Hepatocyte (in vitro differentiated cells): ENCODE data around the gene FGF1. TPM values are rescaled to one million over a fixed set of nuclear protein-coding genes. Genes with fewer than 3 reads are reported as not detected.

Experiments used
- DNase-seq: peaks from one replicate; pipeline ENCODE4 v3.0.0-alpha.2; 2016; ENCODE audit warnings: low spot score
- H2AFZ ChIP-seq: fragments of 200-600 bp; sonication (generic); 2 replicates; pipeline ENCODE4 v1.6.0; 2016; ENCODE audit warnings: antibody characterized with exemption, mild to moderate bottlenecking
- H3K27ac ChIP-seq: fragments of 200-600 bp; sonication (generic); 2 replicates; pipeline ENCODE4 v1.5.1; 2016; ENCODE audit warnings: mild to moderate bottlenecking
- H3K27me3 ChIP-seq: fragments of 200-600 bp; sonication (generic); 2 replicates; pipeline ENCODE4 v1.6.1; 2016
- H3K36me3 ChIP-seq: fragments of 200-600 bp; sonication (generic); replicated peaks from 2 replicates; pipeline ENCODE4 v1.5.1; 2016; ENCODE audit warnings: low read depth; ENCODE audit not compliant: insufficient read depth
- H3K4me1 ChIP-seq: fragments of 200-600 bp; sonication (generic); 2 replicates; pipeline ENCODE4 v1.5.1; 2016; ENCODE audit warnings: mild to moderate bottlenecking, moderate library complexity; ENCODE audit not compliant: insufficient read depth
- H3K4me2 ChIP-seq: fragments of 200-600 bp; sonication (generic); 2 replicates; pipeline ENCODE4 v1.6.0; 2016
- H3K4me3 ChIP-seq: fragments of 200-600 bp; sonication (generic); 2 replicates; pipeline ENCODE4 v1.5.1; 2016; ENCODE audit warnings: mild to moderate bottlenecking
- H3K79me2 ChIP-seq: fragments of 200-600 bp; sonication (generic); 2 replicates; pipeline ENCODE4 v1.6.0; 2017; ENCODE audit warnings: mild to moderate bottlenecking
- H3K9me2 ChIP-seq: fragments of 200-600 bp; sonication (generic); replicated peaks from 2 replicates; pipeline ENCODE4 v1.6.0; 2017; ENCODE audit warnings: mild to moderate bottlenecking; ENCODE audit not compliant: insufficient read depth
- H3K9me3 ChIP-seq: fragments of 200-600 bp; sonication (generic); 2 replicates; pipeline ENCODE4 v1.5.1; 2016; ENCODE audit warnings: low read depth, mild to moderate bottlenecking
- H4K20me1 ChIP-seq: fragments of 200-600 bp; sonication (generic); 2 replicates; pipeline ENCODE4 v1.6.0; 2016; ENCODE audit warnings: mild to moderate bottlenecking; ENCODE audit not compliant: insufficient read depth, poor library complexity, severe bottlenecking
- CTCF ChIP-seq: fragments of 200-600 bp; sonication (generic); IDR thresholded peaks from 2 replicates; pipeline ENCODE4 v1.5.1; 2016; ENCODE audit warnings: antibody characterized with exemption, mild to moderate bottlenecking; ENCODE audit not compliant: poor library complexity
- EZH2 ChIP-seq: fragments of 200-600 bp; sonication (generic); IDR thresholded peaks from 2 replicates; pipeline ENCODE4 v1.6.1; 2016; ENCODE audit warnings: antibody characterized with exemption, mild to moderate bottlenecking, borderline replicate concordance
- EZH2phosphoT487 ChIP-seq: fragments of 200-600 bp; sonication (generic); IDR thresholded peaks from one replicate; pipeline ENCODE4 v1.6.1; 2018; ENCODE audit warnings: antibody characterized with exemption, mild to moderate bottlenecking, low read depth, moderate library complexity; ENCODE audit not compliant: unreplicated experiment, severe bottlenecking
- WGBS: methylation state at CpG from one replicate; pipeline ENCODE4 v1.1.6; 2016; ENCODE audit warnings: low lambda C conversion rate; ENCODE audit errors: missing lambda C conversion rate; 5-methylcytosine and 5-hydroxymethylcytosine counted together
- polyA plus RNA-seq: library from polyadenylated mRNA; unstranded; fragments of >200 nt; fragmentation: Nextera tagmentation; extraction: Ambion mirVana; gene quantifications from 2 replicates; pipeline ENCODE4 v1.2.1, GENCODE V29; 2016
- total RNA-seq: library from RNA; depleted of rRNA; stranded (reverse); fragments of >200 nt; gene quantifications from 2 replicates; pipeline ENCODE4 v1.2.3, GENCODE V29; 2014

Gene FGF1
- total and polyA plus RNA-seq, 2 experiments from 2014 or later, result 0.23 to 0.27 TPM

GRCh38 chr5:142671266-142671665 lies 14.6 kb downstream of the FGF1 start:
- Histone ChIP-seq H3K4me2 (no peak overlapping the region), H3K9me3 (no peaks in the 10 kb centered on the region), H4K20me1 (no peaks in the 10 kb centered on the region), H2AFZ (no peak overlapping the region), H3K9me2 (no peaks in the 10 kb centered on the region), H3K27ac (no peak overlapping the region), H3K36me3 (no peaks in the 10 kb centered on the region), H3K4me1 (no peaks in the 10 kb centered on the region), H3K27me3 (no peaks in the 10 kb centered on the region), H3K79me2 (no peaks in the 10 kb centered on the region), H3K4me3 (no peak overlapping the region)
- no peak for DNase-seq
- TF ChIP-seq EZH2 (no peak), CTCF (no peak), EZH2phosphoT487 (no peak)
- 53% methylated on average over 3 of the region's 3 CpGs for WGBS

GRCh38 chr5:142670804-142671203 lies 15.1 kb downstream of the FGF1 start:
- H3K79me2 ChIP-seq, result no peaks in the 10 kb centered on the region
- no peaks in the 10 kb centered on the region for H3K36me3 ChIP-seq
- H2AFZ ChIP-seq, result no peak overlapping the region
- no peaks in the 10 kb centered on the region for H3K4me1 ChIP-seq
- H3K4me2 ChIP-seq, result no peak overlapping the region
- H3K9me2 ChIP-seq, result no peaks in the 10 kb centered on the region
- H3K4me3 ChIP-seq, result no peak overlapping the region
- no peaks in the 10 kb centered on the region for H3K27me3 ChIP-seq
- no peak for TF ChIP-seq EZH2
- no peak for TF ChIP-seq CTCF
- no peaks in the 10 kb centered on the region for H3K9me3 ChIP-seq
- no peak overlapping the region for H3K27ac ChIP-seq
- H4K20me1 ChIP-seq, result no peaks in the 10 kb centered on the region
- 68% methylated on average over 2 of the region's 2 CpGs for WGBS
- no peak for DNase-seq

- no peaks in the 10 kb centered on the region for H3K36me3 ChIP-seq
- no peaks in the 10 kb centered on the region for H3K27me3 ChIP-seq
- no peaks in the 10 kb centered on the region for H3K79me2 ChIP-seq
- no peaks in the 10 kb centered on the region for H3K9me3 ChIP-seq
- H3K4me1 ChIP-seq, result no peaks in the 10 kb centered on the region
- H4K20me1 ChIP-seq, result no peaks in the 10 kb centered on the region
- H3K9me2 ChIP-seq, result no peaks in the 10 kb centered on the region
- no peak overlapping the region for H3K27ac ChIP-seq
- no peak for DNase-seq
- no peak overlapping the region for H3K4me3 ChIP-seq
- TF ChIP-seq EZH2phosphoT487 (no peak), CTCF (no peak), EZH2 (no peak)
- H3K4me2 ChIP-seq, result no peak overlapping the region
- WGBS, result 92% methylated on average over 12 of the region's 12 CpGs
- no peak overlapping the region for H2AFZ ChIP-seq
Measured at GRCh38 chr5:142669477-142669876, 16.4 kb downstream of the FGF1 start.

- no peaks in the 10 kb centered on the region for H3K9me2 ChIP-seq
- no peaks in the 10 kb centered on the region for H3K4me1 ChIP-seq
- no peak overlapping the region for H3K27ac ChIP-seq
- no peaks in the 10 kb centered on the region for H4K20me1 ChIP-seq
- no peak overlapping the region for H3K4me2 ChIP-seq
- H3K79me2 ChIP-seq, result no peaks in the 10 kb centered on the region
- no peak for DNase-seq
- H3K27me3 ChIP-seq, result no peaks in the 10 kb centered on the region
- TF ChIP-seq EZH2phosphoT487, result no peak
- TF ChIP-seq EZH2, result no peak
- TF ChIP-seq CTCF, result no peak
- 89% methylated on average over 6 of the region's 6 CpGs for WGBS
- H3K4me3 ChIP-seq, result no peak overlapping the region
- no peak overlapping the region for H2AFZ ChIP-seq
- no peaks in the 10 kb centered on the region for H3K36me3 ChIP-seq
- H3K9me3 ChIP-seq, result no peaks in the 10 kb centered on the region
Measured at GRCh38 chr5:142668336-142668735, 17.6 kb downstream of the FGF1 start.
